Suppressor macrophage (primary cell): Measurements from ENCODE around the gene BEND4.
"Not testable (repeated sequence)": the region's sequence is repeated elsewhere in the genome, so short reads cannot be mapped to it uniquely, and the experiment has no call there.

Experiments
- DNase-seq, 4 experiments: peaks; one replicate each; pipeline ENCODE4 v3.0.0-alpha.2; 2020 to 2022
- total RNA-seq, 17 experiments: gene quantifications; one replicate each; lab custom pipeline; 2026; ENCODE audit warnings: mixed read lengths in 6 of 17, inconsistent platforms in 3 of 17; lab: John Stamatoyannopoulos, UW

BEND4 gene
- total RNA-seq = 0 to 3.6 (median 0.05) reads per million in 17 experiments

- peak in 3 of 4 experiments; percentile 1 to 9 (median 5) for DNase-seq
Measured at GRCh38 chr4:42152507-42153504, at the start of gene BEND4. Gene BEND4 (minus strand): TSS chr4:42152655. CDS start chr4:42152143, 512 bp downstream.

- DNase-seq = peak in 1 of 4 experiments; percentile 2
Measured at GRCh38 chr4:42197341-42197740, 44.9 kb upstream of the BEND4 start.

- DNase-seq = no peak
Measured at GRCh38 chr4:42172921-42173320, 20.5 kb upstream of the BEND4 start.

GRCh38 chr4:42172128-42172790 is 19.8 kb upstream of the BEND4 start:
- no peak for DNase-seq

DNA sequence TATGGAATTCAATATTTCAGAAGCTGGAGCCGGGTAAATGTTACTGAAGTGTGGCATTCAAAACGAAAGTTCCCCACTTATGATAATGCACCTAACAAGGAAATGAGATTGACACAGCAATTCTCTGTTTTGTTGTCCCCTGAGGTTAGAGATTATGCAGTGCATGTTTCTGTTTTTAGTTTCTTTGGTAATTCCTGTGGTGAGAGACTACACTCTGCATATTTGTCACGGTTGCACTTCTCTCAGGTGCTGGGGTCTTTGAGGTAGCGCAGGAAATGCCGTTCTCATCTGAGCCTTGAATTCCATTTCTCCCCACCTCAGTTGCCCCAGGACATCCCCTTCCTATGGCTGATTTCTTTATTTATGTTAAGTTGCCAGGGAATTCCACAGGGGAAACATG is 15.3 kb upstream of the BEND4 start:
- no peak for DNase-seq

DNA sequence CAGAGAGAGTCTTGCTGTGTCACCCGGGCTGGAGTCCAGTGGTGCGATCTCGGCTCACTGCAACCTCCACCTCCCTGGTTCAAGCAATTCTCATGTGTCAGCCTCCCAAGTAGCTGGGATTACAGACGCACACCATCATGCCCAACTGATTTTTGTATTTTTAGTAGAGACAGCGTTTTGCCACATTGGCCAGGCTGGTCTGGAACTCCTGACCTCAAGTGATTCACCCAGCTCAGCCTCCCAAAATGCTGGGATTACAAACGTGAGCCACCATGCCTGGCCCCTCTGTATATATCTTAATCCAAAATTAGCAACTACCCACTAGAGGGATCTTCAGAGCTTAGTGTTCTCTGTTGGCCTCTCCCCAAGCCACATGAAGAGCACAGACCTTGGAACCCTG is 13.7 kb upstream of the BEND4 start:
- DNase-seq = not testable (repeated sequence)

GRCh38 chr4:42159271-42160001 is 7.0 kb upstream of the BEND4 start:
- no peak for DNase-seq

DNA sequence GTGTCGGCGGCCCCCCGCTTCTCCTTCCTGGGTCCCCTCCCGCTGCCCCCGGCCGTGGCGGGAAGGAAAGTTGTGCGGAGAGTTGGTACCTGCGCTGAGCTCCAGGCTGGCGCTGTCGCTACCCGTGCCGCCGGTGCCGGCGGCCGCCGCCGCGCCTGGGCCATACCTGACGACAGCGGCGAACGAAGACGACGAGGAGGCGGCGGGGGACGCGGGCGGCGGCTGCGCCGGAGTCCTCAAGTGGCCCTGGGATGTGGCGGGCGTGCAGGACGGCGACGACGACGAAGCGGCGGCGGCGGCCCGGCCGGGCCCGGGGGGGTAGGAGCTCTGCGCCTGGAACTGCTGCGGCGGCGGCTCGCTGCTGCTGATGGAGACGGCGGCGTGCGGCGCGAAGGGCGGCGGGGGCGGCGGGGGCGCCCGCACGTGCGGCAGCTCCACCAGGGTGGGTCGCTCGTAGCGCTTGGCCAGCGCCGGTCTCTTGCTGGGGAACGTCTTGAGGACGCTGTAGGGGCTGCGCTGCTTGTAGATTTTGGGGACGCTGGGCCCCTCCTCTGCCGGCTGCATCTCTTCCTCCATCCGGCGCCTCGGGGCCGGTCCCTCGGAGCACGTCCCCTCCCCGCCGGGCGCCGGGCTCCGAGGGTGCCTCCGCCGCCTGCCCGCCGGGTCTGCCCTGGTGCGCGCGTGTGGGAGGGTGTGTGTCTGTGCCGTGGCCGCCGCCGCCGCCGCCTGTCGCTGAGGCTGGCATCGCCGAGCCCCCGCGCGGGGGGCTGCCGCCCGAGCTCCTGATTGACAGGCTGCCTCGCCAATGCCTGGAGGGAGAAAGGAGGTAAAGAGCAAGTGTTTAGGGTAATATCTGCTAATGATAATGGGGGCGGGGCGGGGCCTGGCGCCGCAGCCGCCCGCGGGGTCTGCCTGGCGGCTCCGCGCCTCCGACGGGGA is 618 bp downstream of the BEND4 start:
- DNase-seq = peak in 3 of 4 experiments; percentile 19 to 40 (median 38)

GRCh38 chr4:42150653-42151567 is 1.5 kb downstream of the BEND4 start:
- peak; percentile 3 to 34 (median 28) for DNase-seq

GRCh38 chr4:42149004-42149403 is 3.5 kb downstream of the BEND4 start:
- no peak for DNase-seq

- no peak for DNase-seq
Measured at GRCh38 chr4:42148425-42148824, 4.0 kb downstream of the BEND4 start.

GRCh38 chr4:42144028-42144427 is 8.4 kb downstream of the BEND4 start:
- DNase-seq = peak in 3 of 4 experiments; percentile 7 to 24 (median 22)

DNA sequence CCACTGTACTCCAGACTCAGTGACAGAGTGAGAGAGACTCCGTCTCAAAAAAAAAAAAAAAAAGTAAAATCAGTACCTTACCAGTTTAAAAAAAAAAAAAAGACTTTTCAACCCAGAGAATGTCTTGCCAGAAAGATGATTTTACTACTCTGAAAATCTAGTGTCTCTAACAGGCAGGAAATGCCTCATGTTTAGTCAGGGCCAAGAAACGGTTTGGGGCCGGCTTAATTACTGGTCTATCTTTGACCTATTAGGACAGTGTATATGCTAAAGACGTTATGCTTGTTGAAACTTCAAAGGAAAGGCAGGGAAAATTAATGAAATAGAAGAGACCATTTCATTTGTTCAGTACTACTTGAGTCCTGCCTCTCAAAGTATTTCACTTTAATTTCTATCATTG is 9.9 kb downstream of the BEND4 start:
- DNase-seq = no peak

DNA sequence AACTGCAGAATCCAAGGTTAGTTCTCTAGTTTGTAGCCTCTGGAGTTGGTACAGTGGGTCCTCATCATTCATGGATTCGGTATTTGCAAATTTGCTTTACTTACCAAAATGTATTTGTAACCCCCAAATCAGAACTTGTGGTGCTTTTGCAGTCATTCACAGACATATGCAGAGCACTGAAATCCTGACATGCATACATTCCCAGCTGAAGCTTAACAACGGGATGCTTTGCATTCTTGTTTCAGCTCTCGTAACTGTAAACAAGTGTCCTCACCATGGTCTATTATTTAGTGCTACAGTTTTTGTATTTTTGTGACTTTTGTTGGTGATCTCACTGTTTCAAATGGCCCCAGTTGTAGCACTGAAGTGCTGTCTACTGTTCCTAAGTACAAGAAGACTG is 16.1 kb downstream of the BEND4 start:
- no peak for DNase-seq

DNA sequence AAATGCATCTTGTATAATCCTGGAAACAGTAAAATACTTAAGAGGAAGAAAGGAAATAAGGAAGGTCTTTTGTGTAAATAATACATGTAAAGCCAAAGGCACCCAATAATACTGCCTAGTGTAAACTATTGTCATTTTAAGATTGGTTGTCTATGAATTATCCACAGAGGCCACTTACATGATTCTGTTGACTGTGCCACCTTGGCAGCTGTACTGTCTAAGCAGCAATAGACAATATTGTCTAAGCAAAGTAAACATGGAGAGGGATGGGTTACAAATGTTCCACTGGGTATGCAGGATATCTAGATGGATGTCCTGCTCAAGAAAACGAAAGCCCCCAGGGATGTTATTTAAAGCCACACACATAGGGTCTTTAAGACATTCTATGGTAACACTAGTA is 19.4 kb downstream of the BEND4 start:
- no peak for DNase-seq

DNA sequence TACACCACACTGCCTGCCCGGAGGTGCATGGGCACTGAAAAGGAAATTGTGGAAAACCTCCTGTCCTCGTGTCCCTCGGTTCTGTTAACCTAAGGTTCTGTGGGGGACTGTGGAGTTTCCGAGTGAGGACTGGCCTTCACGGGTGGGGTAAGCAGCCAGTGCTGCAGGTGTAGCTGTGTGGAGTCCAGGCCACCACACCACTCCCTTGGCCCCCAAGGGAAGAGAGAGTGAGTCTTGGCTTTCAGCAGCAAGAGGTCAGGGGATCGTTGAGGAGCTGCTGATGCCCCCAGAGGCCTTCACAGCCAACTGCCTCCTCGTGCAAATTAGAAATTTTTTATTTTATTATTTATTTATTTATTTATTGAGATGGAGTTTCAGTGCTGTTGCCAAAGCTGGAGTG is 20.4 kb downstream of the BEND4 start:
- no peak for DNase-seq

DNA sequence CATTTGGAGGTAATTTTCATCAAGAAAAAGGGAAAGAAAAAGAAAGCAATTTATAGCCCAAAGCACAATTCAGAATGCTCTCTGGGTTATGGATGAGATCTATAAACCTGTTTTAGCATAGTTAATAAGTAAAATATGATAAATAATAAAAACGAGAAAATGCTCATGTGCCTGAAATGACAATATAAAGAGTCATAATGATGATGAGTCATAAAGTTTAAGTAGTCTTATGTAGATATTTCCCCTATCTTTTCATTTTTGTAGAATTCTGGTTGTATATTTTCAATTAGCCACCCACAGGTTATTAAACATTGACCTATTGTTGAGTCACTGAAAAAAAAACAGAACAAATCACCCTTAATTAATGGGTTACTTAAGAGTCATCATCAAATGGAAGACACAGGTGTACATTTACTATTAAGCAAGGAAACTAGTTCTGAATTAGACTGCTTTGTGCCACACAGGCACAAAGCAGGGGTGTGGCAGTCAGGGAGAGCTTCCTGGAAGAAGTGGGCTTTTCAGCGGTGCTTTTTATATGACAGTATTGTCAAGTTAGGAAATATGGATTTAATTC is 29.3 kb downstream of the BEND4 start:
- DNase-seq = no peak

- no peak for DNase-seq
Measured at GRCh38 chr4:42122237-42122636, 30.2 kb downstream of the BEND4 start.

GRCh38 chr4:42119886-42120285 is 32.6 kb downstream of the BEND4 start:
- no peak for DNase-seq

DNA sequence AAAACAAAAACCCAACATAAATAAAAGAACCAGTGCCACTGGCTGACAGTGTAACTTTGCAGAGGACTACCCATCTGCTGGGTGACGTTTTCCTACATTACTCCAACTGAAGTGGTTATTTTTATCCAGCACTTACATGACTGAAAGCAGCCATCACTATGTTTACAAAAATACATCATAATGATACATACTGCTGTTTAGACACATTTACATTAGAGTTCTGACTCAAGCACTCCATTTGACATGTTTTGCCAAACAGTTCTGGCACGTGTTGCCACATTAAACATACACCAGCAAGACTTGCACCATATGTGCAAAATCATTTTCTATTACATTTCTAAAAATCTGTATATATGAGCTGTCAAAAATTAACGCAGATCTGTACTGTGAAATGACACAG is 39.6 kb downstream of the BEND4 start:
- no peak for DNase-seq
